Thymus (tissue), 11 donors: ENCODE data around the gene KIF1A. TPM values are rescaled to one million over a fixed set of nuclear protein-coding genes. Genes with fewer than 3 reads are reported as not detected.

Source experiments
- DNase-seq, 9 donors: peaks; one replicate each; pipeline ENCODE4 v3.0.0-alpha.2; 2013; ENCODE audit warnings: low spot score in 9 of 9, low read depth in 6 of 9, missing footprints in 1 of 9
- H3K27ac ChIP-seq, 2 donors: one replicate each; pipeline ENCODE4 v1.5.1; 2013; ENCODE audit warnings: control low read depth in 1 of 2, low read depth in 1 of 2, low read length in 1 of 2, mild to moderate bottlenecking in 1 of 2, moderate library complexity in 1 of 2
- H3K27me3 ChIP-seq, 2 donors: one replicate each; pipeline ENCODE4 v1.5.1; 2013; ENCODE audit warnings: low read length in 1 of 2; ENCODE audit not compliant: control insufficient read depth in 2 of 2, insufficient read depth in 1 of 2
- H3K36me3 ChIP-seq, 2 donors: one replicate each; pipeline ENCODE4 v1.5.1; 2013; ENCODE audit warnings: low read length in 1 of 2, mild to moderate bottlenecking in 1 of 2, moderate library complexity in 1 of 2; ENCODE audit not compliant: control insufficient read depth in 2 of 2, insufficient read depth in 2 of 2
- H3K4me1 ChIP-seq, 2 donors: one replicate each; pipeline ENCODE4 v1.5.1; 2013; ENCODE audit warnings: low read length in 2 of 2; ENCODE audit not compliant: control insufficient read depth in 2 of 2, insufficient read depth in 2 of 2
- H3K4me3 ChIP-seq, 2 donors: one replicate each; pipeline ENCODE4 v1.5.1; 2013; ENCODE audit warnings: low read length in 2 of 2, control low read depth in 1 of 2, mild to moderate bottlenecking in 1 of 2
- H3K9me3 ChIP-seq, 2 donors: one replicate each; pipeline ENCODE4 v1.5.1; 2013; ENCODE audit warnings: low read length in 1 of 2, mild to moderate bottlenecking in 1 of 2; ENCODE audit not compliant: control insufficient read depth in 2 of 2, insufficient read depth in 1 of 2
- WGBS: extraction: QIAGEN DNeasy Blood & Tissue Kit; methylation state at CpG from one replicate; pipeline ENCODE4 v1.1.7; 2013; 5-methylcytosine and 5-hydroxymethylcytosine counted together
- polyA plus RNA-seq: library from polyadenylated mRNA; stranded (reverse); fragments of 200-250 nt; gene quantifications from one replicate; pipeline ENCODE4 v1.2.3, GENCODE V29; 2013
- total RNA-seq: library from RNA; stranded (reverse); fragments of 120-200 nt; gene quantifications from one replicate; pipeline ENCODE4 v1.2.4, GENCODE V29; 2013
- donor health status: healthy.

The KIF1A gene
- total and polyA plus RNA-seq, 2 donors: 0.42 to 0.78 TPM

- H3K4me1 ChIP-seq: peaks cover 3 to 4% of the 10 kb centered on the region in 2 donors
- H3K27me3 ChIP-seq: peaks cover 74 to 85% of the 10 kb centered on the region in 2 donors
- WGBS: 8% methylated on average over 7 of the region's 7 CpGs
- peaks cover 3 to 6% of the 10 kb centered on the region in 2 donors for H3K9me3 ChIP-seq
- no peaks in the 10 kb centered on the region for H3K36me3 ChIP-seq
- no peak overlapping the region for H3K27ac ChIP-seq
- H3K4me3 ChIP-seq: no peak overlapping the region
- DNase-seq: no peak
Measured at GRCh38 chr2:240821429-240821778, 1.4 kb upstream of the KIF1A start.

- WGBS: 2% methylated on average over 64 of the region's 64 CpGs
- Histone ChIP-seq H3K36me3 (no peaks in the 10 kb centered on the region), H3K27ac (no peak overlapping the region), H3K4me1 (peaks cover 3 to 4% of the 10 kb centered on the region in 2 donors), H3K9me3 (peaks cover 3 to 6% of the 10 kb centered on the region in 2 donors), H3K27me3 (peaks cover 74 to 84% of the 10 kb centered on the region in 2 donors), H3K4me3 (peak overlapping the region in 1 of 2 donors; percentile 18)
- no peak for DNase-seq
Measured at GRCh38 chr2:240820607-240821428, 799 bp upstream of the KIF1A start.

DNA sequence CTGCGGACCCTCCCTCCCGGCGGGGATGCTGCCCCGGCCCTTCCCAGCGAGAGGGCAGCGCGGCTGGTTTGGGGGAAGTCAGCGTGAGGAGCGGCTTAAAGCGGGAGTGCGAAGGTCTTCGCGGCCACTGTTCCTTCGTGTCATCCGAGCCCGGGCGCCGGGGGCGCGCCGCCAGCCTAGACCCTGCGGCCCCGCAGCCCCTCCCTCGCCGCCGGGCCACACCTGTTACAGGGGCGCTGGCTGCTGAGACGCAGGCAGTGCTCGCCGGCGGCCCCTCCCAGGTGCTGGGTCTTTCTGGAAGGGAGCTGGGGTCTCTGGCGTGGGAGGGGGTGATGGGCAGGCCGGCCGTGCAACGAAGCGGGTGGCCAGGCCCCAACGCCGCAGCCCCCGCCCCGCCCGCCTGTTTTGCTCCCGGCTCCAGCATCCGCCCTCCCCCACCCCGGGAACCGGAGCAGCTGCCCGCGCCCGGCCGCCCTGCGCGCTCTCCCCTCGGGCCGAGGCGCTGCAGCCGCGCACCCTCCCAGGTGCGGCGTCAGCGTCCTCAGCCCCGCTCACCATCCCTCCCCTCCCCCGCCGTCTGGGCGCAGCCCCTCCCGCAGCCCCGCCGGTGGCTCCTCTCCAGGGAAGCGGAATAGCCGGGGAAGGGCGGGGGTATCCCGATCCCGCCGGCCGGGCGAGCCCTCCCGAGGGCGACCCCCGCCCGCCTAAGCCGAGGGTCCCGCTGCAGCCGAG lies 727 bp downstream of the KIF1A start:
- no peak for DNase-seq
- H3K27ac ChIP-seq: no peak overlapping the region
- WGBS: 2% methylated on average over 81 of the region's 81 CpGs
- H3K4me1 ChIP-seq: peaks cover 3 to 4% of the 10 kb centered on the region in 2 donors
- H3K36me3 ChIP-seq: no peaks in the 10 kb centered on the region
- peaks cover 3 to 6% of the 10 kb centered on the region in 2 donors for H3K9me3 ChIP-seq
- H3K27me3 ChIP-seq: peaks cover 61 to 78% of the 10 kb centered on the region in 2 donors
- no peak overlapping the region for H3K4me3 ChIP-seq

GRCh38 chr2:240818293-240819125 lies 1.5 kb downstream of the KIF1A start:
- no peak for DNase-seq
- H3K36me3 ChIP-seq: no peaks in the 10 kb centered on the region
- H3K4me3 ChIP-seq: no peak overlapping the region
- peaks cover 3 to 5% of the 10 kb centered on the region in 2 donors for H3K9me3 ChIP-seq
- H3K4me1 ChIP-seq: peaks cover 3 to 4% of the 10 kb centered on the region in 2 donors
- no peak overlapping the region for H3K27ac ChIP-seq
- H3K27me3 ChIP-seq: peaks cover 56 to 71% of the 10 kb centered on the region in 2 donors
- WGBS: 21% methylated on average over 48 of the region's 48 CpGs

- H3K4me3 ChIP-seq: no peak overlapping the region
- WGBS: 92% methylated on average over 19 of the region's 19 CpGs
Measured at GRCh38 chr2:240817496-240818292, 2.3 kb downstream of the KIF1A start.

GRCh38 chr2:240816584-240817495 lies 3.2 kb downstream of the KIF1A start:
- 91% methylated on average over 12 of the region's 12 CpGs for whole genome bisulfite sequencing
- DNase-seq: no peak
- no peak overlapping the region for H3K27ac ChIP-seq
- H3K9me3 ChIP-seq: peaks cover 7 to 18% of the 10 kb centered on the region in 2 donors
- no peaks in the 10 kb centered on the region for H3K36me3 ChIP-seq
- H3K27me3 ChIP-seq: peaks cover 49 to 54% of the 10 kb centered on the region in 2 donors
- H3K4me1 ChIP-seq: peaks cover 3 to 4% of the 10 kb centered on the region in 2 donors
- H3K4me3 ChIP-seq: no peak overlapping the region

More at GRCh38 chr2:240817496-240818292, 2.3 kb downstream of the KIF1A start:
- Histone ChIP-seq H3K27me3 (peaks cover 53 to 62% of the 10 kb centered on the region in 2 donors), H3K36me3 (no peaks in the 10 kb centered on the region), H3K27ac (no peak overlapping the region), H3K4me1 (peaks cover 3 to 4% of the 10 kb centered on the region in 2 donors), H3K9me3 (peaks cover 6 to 10% of the 10 kb centered on the region in 2 donors)
- no peak for DNase-seq

DNA sequence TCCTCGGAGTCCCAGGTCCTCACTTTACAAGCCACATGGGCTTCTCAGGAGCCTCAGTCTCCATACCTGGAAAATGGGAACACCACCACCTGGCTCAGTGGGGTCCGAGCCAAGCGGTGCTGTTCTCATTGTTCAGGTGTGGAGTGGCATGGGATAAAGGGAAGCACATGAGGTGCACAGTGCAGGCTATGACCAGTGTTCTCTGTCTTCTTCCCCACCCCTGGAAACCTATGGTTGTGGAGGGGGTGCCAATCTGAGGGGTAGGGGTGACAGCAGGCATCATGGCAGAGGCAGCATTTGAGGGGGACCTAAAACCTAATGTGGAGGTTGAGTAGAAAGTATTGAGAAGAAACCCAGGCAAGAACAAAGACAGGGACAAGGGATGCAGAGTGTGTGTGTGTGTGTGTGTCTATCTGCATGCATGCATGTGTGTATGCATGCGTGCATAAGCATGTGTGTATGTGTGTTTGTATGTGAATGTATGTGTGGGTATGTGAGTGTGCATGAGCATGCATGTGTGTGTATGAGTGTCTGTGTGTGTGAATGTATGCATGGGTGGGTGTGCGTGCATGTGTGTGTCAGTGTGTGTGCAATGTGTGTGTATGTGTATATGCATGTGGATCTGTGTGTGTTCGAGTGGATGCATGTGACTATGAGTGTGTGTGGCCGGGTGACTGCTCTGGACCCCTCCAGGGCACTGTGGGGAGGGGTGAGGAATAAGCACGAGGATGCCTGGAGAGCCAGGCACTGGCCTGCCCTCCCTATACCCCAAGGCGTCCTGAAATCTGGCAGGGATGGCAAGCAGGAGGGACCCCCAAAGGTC lies 4.0 kb downstream of the KIF1A start:
- peaks cover 41 to 46% of the 10 kb centered on the region in 2 donors for H3K27me3 ChIP-seq

More for the DNA sequence above, 4.0 kb downstream of the KIF1A start:
- WGBS: 94% methylated on average over 9 of the region's 9 CpGs
- Histone ChIP-seq H3K27ac (no peak overlapping the region), H3K4me3 (no peak overlapping the region), H3K9me3 (peaks cover 4 to 20% of the 10 kb centered on the region in 2 donors), H3K4me1 (peaks cover 0 to 4% of the 10 kb centered on the region in 2 donors), H3K36me3 (no peaks in the 10 kb centered on the region)
- no peak for DNase-seq
